Fibroblast of villous mesenchyme (primary cell): ENCODE data around the gene LRFN2. TPM values are rescaled to one million over a fixed set of nuclear protein-coding genes. Genes with fewer than 3 reads are reported as not detected.

Source experiments
- DNase-seq: peaks from one replicate; pipeline ENCODE4 v3.0.0-alpha.2; 2010; ENCODE audit warnings: low read depth
- H3K4me3 ChIP-seq: 2 replicates; pipeline ENCODE4 v1.5.1; 2011; ENCODE audit warnings: low read depth, mild to moderate bottlenecking, low read length
- small RNA-seq: library from RNA; depleted of rRNA; stranded (forward); fragments of <200 nt; gene quantifications from one replicate; pipeline ENCODE3, GENCODE V24; 2012
- total RNA-seq: library from RNA; depleted of rRNA; stranded (reverse); fragments of >200 nt; gene quantifications from 2 replicates; pipeline ENCODE4 v1.2.3, GENCODE V29; 2012
- TF ChIP-seq, protein P1 (sequence below): IDR thresholded peaks from 2 replicates; pipeline ENCODE4 v1.5.1; 2012; ENCODE audit warnings: low read depth, mild to moderate bottlenecking, low read length; ENCODE audit not compliant: insufficient read depth

Gene LRFN2
- total RNA-seq, 1 donor = not detected

DNA sequence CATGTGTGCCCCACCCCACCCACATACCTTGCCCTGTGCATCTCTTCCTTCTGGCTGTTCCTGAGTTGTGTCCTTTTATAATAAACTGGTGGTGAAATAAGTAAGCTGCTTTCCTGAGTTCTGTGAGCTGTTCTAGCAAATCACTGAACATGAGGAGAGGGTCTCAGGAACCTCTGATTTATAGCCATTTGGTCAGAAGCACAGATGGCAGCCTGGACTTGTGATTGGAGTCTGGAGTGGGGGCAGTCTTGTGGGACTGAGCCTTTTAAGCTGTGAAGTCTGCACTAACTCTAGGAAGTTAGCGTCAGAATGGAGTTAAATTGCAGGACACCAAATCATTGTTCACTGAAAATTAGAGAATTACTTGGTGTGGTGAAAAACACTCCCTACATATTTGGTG is 245.4 kb downstream of the LRFN2 start:
- no peak for DNase-seq
- no peak overlapping the region for H3K4me3 ChIP-seq
- TF ChIP-seq, protein P1, sequence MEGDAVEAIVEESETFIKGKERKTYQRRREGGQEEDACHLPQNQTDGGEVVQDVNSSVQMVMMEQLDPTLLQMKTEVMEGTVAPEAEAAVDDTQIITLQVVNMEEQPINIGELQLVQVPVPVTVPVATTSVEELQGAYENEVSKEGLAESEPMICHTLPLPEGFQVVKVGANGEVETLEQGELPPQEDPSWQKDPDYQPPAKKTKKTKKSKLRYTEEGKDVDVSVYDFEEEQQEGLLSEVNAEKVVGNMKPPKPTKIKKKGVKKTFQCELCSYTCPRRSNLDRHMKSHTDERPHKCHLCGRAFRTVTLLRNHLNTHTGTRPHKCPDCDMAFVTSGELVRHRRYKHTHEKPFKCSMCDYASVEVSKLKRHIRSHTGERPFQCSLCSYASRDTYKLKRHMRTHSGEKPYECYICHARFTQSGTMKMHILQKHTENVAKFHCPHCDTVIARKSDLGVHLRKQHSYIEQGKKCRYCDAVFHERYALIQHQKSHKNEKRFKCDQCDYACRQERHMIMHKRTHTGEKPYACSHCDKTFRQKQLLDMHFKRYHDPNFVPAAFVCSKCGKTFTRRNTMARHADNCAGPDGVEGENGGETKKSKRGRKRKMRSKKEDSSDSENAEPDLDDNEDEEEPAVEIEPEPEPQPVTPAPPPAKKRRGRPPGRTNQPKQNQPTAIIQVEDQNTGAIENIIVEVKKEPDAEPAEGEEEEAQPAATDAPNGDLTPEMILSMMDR = no peak

Small RNAs within 50 kb of the gene (small RNA-seq; reads per million reads assigned to genes)
- gene RNU6-250P = not detected
